ENCODE measurements around the gene DNAJC18. TPM values are rescaled to one million over a fixed set of nuclear protein-coding genes. Genes with fewer than 3 reads are reported as not detected.

DNAJC18 gene
- total and polyA plus RNA-seq, 2 of the 8 experiments (the other 6 are each of a cell fraction or from before 2014, with no cell fraction given), result 7.8 to 29.2 TPM

- peak overlapping the region; percentile 82 to 85 for H3K4me2 ChIP-seq (ENCODE audit: insufficient read depth in 1 of 2, low read depth in 2 of 2, low read length in 2 of 2)
Measured at GRCh38 chr5:139392324-139392677, 47.0 kb downstream of the DNAJC18 start.

More at GRCh38 chr5:139392324-139392677, 47.0 kb downstream of the DNAJC18 start:
- Histone ChIP-seq H4K5ac (ENCODE audit: insufficient read length, low read depth, low read length) (no peak overlapping the region), H2BK20ac (ENCODE audit: low read length) (no peak overlapping the region), H3K9ac (replicated peaks in 1 of 4; ENCODE audit: extremely low read depth in 1 of 4, low read depth in 3 of 4, low read length in 3 of 4) (peak overlapping the region in 1 of 4 experiments; percentile 38; a peak in 1 of 7 replicates), H4K8ac (ENCODE audit: extremely low read depth, insufficient read depth, low read length) (peak overlapping the region; percentile 91), H3K14ac (ENCODE audit: insufficient read length) (no peak overlapping the region), H2BK15ac (ENCODE audit: low read length) (no peak overlapping the region), H4K91ac (replicated peaks; ENCODE audit: insufficient read length, low read length) (no peak overlapping the region), H3K23ac (ENCODE audit: insufficient read length) (no peak overlapping the region), H3K4me3 (ENCODE audit: extremely low read depth in 1 of 4, insufficient read depth in 2 of 4, low read depth in 3 of 4, low read length in 4 of 4) (peak overlapping the region; percentile 42 to 68 (median 54)), H2AFZ (ENCODE audit: low read length) (no peak overlapping the region), H3K27me3 (replicated peaks in 1 of 4; ENCODE audit: control insufficient read depth in 3 of 4, extremely low read depth in 1 of 4, insufficient read depth in 3 of 4, low read length in 3 of 4) (peaks cover 14 to 34% (median 28%) of the 10 kb centered on the region in 4 experiments; a peak in 6 of 7 replicates), H2BK12ac (ENCODE audit: low read depth, low read length) (no peak overlapping the region), H3K4me1 (replicated peaks in 1 of 4; ENCODE audit: control insufficient read depth in 3 of 4, insufficient read depth in 4 of 4, low read length in 3 of 4) (peaks cover 3 to 41% (median 23%) of the 10 kb centered on the region in 4 experiments), H4K20me1 (replicated peaks in 1 of 2; ENCODE audit: control insufficient read depth in 1 of 2, insufficient read depth in 2 of 2, low read length in 2 of 2) (peaks cover 0 to 3% of the 10 kb centered on the region in 2 experiments), H3K9me3 (ENCODE audit: insufficient read depth in 2 of 2, low read depth in 1 of 2, low read length in 1 of 2) (no peaks in the 10 kb centered on the region), H3K36me3 (ENCODE audit: control insufficient read depth in 2 of 4, insufficient read depth in 4 of 4, low read length in 3 of 4) (no peaks in the 10 kb centered on the region), H3K56ac (replicated peaks; ENCODE audit: insufficient read length, low read depth, low read length) (no peak overlapping the region), H3K27ac (ENCODE audit: low read depth, low read length) (no peak overlapping the region), H3K79me2 (ENCODE audit: control insufficient read depth in 1 of 2, insufficient read depth in 2 of 2, low read length in 2 of 2) (no peaks in the 10 kb centered on the region), H3K4ac (replicated peaks; ENCODE audit: insufficient read length, low read depth, low read length) (no peak overlapping the region), H3K18ac (ENCODE audit: extremely low read depth, low read length) (no peak overlapping the region; the same call in none of the 2 replicates), H3K79me1 (ENCODE audit: low read depth, low read length) (no peaks in the 10 kb centered on the region; the same call in 1 of the 2 replicates), H2BK5ac (ENCODE audit: low read depth, low read length) (no peak overlapping the region), H2BK120ac (replicated peaks; ENCODE audit: low read depth, low read length) (no peak overlapping the region), H3K23me2 (ENCODE audit: low read depth, low read length) (peaks cover 27% of the 10 kb centered on the region; the same call in 1 of the 2 replicates), H2AK5ac (ENCODE audit: low read depth, low read length) (no peak overlapping the region)
- FAIRE-seq (no peak), DNase-seq (ENCODE audit: low read depth in 1 of 2, low spot score in 2 of 2) (no peak)
- ChIA-PET CTCF (ENCODE audit: partially characterized antibody) (interaction anchor here (0.6 to 3.1 kb wide), 9 partner anchors 10 to 70 kb away, joined by 3 to 16 read pairs (median 4); partner anchors contain the start of gene SPATA24), POLR2A (ENCODE audit: partially characterized antibody) (interaction anchor here (0.7 to 3.9 kb wide), 11 partner anchors 10 to 98 kb away, joined by 3 to 25 read pairs (median 5); partner anchors contain the start of genes DNAJC18, MATR3 and PAIP2)
- 11% methylated on average over 34 of the region's 36 CpGs; no CpG with 5 or more reads in 1 of the 2 experiments for WGBS, 2 experiments (ENCODE audit: extremely low coverage in 1 of 2, insufficient coverage in 1 of 2, insufficient read length in 1 of 2, insufficient replicate concordance in 2 of 2, low coverage in 1 of 2, low lambda C conversion rate in 2 of 2, missing lambda C conversion rate in 1 of 2)
- TF ChIP-seq CREB1 (IDR thresholded peaks at IDR 0.05) (no peak), KDM1A (IDR thresholded peaks at IDR 0.05; ENCODE audit: borderline replicate concordance, low read length) (no peak), HDAC2 (IDR thresholded peaks at IDR 0.05; ENCODE audit: borderline replicate concordance in 1 of 2, low read depth in 2 of 2, low read length in 2 of 2) (no peak), CBX5 (IDR thresholded peaks at IDR 0.05; ENCODE audit: low read depth, low read length) (no peak), CTCF (IDR thresholded peaks at IDR 0.05; ENCODE audit: control extremely low read depth in 1 of 3, insufficient read depth in 1 of 3, low read depth in 1 of 3, low read length in 3 of 3) (no peak), GABPA (IDR thresholded peaks at IDR 0.05; ENCODE audit: borderline replicate concordance, insufficient read depth, low read length) (no peak), POLR2A (IDR thresholded peaks at IDR 0.05; ENCODE audit: control extremely low read depth in 1 of 2, low read depth in 2 of 2, low read length in 2 of 2) (no peak), KDM4A (IDR thresholded peaks at IDR 0.05; ENCODE audit: low read depth, low read length, severe bottlenecking) (peak; percentile 0)
